Measurements from ENCODE around the gene TBCK.
"Not testable (repeated sequence)": the region's sequence is repeated elsewhere in the genome, so short reads cannot be mapped to it uniquely, and the experiment has no call there.

TBCK gene

DNA sequence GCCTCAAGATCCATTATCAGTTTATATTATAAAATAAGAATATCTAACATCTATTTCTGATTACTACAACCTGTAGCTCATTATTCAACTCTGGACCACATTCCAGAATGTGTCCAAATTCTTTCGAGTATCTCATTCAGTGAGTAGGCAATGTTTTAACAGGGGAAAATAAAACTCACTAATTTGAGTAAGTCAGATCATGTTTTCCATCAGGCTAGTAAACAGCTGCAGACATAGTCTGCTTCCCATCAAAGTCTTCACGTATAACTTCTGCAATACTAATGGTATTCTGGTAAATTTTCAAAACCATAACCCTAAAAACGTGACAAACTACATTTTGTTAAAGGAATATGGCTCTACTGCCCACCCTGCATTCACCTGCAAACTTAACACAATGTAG lies 31.8 kb downstream of the TBCK start:
- DNase-seq = no peak

GRCh38 chr4:106277140-106277675 lies 38.8 kb downstream of the TBCK start:
- no peak for DNase-seq

DNA sequence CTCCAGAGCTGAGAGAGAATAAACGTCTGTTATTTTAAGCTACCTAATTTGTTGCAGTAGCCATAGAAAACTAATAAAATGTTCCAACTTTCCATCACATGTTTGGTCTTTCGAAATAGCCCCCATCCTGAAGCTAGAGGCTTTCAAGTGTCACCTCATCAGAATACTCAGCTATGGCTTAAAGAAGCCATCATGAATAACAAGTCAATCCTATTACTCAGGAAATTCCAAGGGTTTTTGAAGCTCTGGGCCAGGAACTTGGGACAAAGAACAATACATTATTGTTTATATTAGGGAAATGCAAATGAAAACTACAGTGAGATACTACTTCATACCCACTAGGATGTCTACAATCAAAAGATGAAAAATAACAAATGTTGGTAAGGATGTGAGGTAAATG lies 42.2 kb downstream of the TBCK start:
- no peak for DNase-seq

DNA sequence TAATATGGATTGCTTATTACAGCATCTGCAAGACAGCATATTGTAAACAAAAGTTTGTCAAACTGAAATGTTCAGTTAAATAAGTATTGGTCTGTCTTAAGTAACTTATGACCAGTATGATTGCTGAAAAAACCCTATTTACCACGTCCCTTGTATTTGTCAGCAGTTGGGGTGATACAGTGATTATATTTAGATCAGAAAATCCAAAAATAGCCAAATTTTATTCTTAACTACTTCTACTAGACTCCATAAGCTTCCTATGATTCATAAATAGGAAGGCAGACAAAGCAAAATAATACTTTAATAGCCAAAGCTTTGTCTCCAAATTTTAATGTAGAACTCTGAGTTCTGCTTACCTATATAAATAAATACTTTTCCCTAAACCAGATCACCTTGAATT lies 45.3 kb downstream of the TBCK start:
- DNase-seq = no peak

DNA sequence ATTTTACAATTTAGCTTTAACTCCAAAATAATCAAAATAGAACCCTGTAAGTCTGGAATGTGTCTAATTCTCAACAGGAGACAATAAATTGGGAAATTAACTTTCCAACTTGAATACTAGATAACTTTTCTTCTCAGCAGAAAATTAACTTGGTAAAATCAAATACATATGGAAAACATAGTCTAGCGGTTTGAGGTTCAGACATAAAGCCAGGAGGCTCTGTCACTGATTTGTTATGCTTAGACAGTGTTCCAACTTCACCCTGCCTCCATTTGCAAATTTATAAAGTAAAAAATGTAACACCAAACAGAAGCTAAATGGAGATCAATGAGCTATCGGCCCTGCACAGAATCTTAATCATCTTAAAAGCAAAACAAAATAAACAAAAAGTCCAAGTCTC lies 46.3 kb downstream of the TBCK start:
- no peak for DNase-seq

GRCh38 chr4:106268786-106269185 lies 47.2 kb downstream of the TBCK start:
- no peak for DNase-seq

GRCh38 chr4:106266201-106266600 lies 49.8 kb downstream of the TBCK start:
- DNase-seq = no peak

- no peak for DNase-seq
Measured at GRCh38 chr4:106264331-106264728, 51.7 kb downstream of the TBCK start.

DNA sequence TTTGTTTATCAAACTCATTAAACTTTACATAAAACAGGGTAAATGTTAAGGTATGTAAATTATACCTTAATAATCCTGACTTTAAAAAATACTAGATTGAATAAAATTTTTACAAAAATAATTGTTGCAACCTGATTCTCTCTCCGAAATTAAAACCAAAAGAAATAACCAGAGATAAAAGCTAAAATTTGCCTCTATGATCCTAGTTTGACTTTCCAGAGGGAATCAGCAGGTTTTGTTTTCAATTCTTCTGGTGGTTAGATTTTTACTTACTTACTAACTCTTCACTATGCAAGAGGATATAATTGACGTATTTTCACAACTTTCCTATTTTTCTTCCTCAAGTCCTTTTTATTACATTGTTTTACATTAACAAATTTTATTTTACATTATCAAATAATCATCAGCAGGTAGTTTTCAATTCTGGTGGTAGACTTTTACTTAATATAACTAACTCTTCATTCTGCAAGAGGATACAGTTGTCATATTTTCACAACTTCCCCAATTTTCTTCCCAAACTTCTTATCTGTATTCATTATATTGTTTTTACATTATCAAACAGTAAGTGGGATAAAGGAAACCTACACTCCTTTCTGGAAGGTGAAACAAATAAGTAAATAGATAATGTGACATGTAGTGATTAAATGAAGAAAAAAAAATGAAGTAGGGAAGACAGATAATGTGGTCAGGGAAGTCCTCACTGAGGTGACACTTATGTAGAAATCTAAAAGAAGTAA lies 52.2 kb downstream of the TBCK start:
- DNase-seq = no peak

DNA sequence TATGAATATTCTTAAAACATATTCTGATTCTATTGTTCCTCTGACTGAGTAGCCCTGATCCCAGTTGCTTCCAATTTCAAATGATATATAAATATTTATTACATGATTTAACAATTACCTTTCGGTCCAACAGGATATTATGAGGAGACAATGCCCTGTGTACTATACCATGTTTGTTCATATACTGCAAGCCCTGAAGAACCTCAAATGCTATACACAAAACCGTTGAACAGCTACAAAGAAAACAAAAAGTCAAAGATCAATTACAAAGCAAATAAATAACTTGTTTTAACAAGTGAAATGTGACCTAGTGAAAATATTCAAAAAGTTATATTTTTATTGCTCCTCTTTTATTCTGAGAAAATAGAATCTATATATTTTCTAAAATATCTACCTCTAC lies 54.0 kb downstream of the TBCK start:
- no peak for DNase-seq

DNA sequence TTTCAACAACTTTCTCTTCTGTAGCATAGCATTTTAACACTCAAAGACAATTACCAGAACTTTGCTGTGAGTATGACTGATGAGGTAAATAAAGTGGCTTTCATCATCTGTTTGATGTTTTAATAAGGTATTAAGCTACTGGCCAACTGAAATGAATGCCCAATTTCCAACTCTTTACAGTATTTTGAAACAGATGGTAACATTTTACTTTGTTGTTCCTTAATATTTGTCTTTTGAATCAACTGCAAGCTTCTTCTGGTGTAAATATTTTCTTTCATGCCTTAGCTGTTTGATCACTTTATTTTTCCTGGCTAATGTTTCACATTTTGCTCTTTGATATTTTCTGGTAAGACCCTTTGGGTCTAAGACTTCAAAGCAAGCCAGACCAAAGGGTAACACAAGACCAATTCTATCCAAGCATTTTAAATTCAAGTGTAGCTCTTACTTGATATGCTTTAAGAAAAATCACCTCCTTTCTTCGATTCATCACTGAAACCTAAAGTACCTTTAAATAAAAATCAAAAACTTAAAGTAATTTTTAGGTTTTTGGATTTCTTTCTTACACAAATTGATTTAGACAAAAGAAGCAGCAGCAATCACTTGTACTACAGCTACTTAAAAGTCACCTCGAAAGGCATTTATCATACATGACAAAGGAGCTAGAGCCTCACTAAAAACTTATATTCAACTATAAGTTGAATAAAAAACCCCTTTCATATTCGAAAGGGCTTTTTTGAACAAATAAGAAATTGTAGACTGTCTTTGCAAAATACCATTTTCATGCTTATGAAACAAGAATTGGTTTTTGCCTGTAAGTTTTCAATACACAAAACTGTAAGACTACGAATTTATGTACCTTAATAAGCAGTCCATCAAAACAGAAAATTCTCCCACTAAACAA lies 57.6 kb downstream of the TBCK start:
- DNase-seq = no peak

GRCh38 chr4:106256190-106256589 lies 59.8 kb downstream of the TBCK start:
- DNase-seq = no peak

- DNase-seq = no peak
Measured at GRCh38 chr4:106255195-106255594, 60.8 kb downstream of the TBCK start.

GRCh38 chr4:106253364-106254129 lies 62.5 kb downstream of the TBCK start:
- no peak for DNase-seq

DNA sequence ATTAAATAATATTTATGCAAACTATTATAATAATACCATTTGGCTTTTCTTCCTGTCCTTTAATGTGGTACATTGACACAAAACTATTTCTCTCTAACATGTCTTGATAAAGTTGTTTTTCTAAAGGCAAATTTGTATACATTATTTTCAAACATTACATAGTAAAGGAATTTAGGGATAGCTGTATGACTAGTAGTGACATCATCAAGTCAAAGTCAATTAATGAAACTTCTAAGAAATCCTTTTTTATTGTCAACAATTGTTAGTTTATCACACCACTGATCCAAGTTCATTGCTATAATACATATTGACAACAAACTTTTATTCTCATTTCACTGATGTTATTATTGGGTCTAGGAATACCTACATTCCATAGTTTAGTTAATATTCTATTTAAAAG lies 68.4 kb downstream of the TBCK start:
- no peak for DNase-seq

DNA sequence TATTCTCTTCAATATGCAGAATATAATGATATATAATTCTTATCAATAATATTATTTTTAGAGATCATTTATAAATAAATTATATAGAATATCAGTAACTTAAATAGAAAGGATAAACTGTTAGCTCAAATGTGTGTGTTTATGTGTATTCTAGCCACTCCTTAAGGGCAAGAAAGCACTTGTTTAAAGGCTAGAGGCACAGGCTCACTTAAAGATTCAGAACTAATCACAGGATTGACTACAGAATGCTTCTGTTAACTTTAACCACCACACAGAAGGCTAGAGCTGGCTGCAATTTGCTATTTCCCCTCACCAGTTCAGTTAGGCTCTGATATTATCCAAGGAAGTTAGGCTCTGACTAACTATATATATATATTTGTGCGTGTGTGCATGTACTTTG lies 69.6 kb downstream of the TBCK start:
- no peak for DNase-seq

GRCh38 chr4:106245176-106245575 lies 70.8 kb downstream of the TBCK start:
- DNase-seq = no peak

GRCh38 chr4:106240699-106241098 lies 75.3 kb downstream of the TBCK start:
- no peak for DNase-seq

- no peak for DNase-seq
Measured at GRCh38 chr4:106238820-106239420, 77.1 kb downstream of the TBCK start.

GRCh38 chr4:106231931-106232330 lies 84.1 kb downstream of the TBCK start:
- DNase-seq = no peak

DNA sequence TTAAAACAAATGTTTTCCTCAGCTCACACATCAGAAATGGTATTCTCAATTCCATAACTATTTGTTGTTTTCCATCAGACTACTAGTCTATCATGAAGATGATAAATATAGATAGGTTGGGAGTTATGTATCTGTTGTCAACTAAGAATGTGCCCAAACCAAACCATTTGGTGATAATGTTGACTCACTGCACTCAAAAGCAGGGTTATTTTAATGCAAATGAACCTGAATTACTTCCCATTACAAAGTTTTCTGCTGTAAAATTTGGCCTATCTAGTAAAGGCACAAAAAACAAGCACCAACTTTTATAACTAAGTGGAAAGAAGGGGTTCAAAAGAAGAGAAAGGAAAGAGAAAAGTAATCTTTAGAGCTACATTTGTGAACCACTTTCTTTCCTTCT lies 93.5 kb downstream of the TBCK start:
- no peak for DNase-seq

- DNase-seq = not testable (repeated sequence)
Measured at GRCh38 chr4:106213291-106213690, 102.7 kb downstream of the TBCK start.

DNA sequence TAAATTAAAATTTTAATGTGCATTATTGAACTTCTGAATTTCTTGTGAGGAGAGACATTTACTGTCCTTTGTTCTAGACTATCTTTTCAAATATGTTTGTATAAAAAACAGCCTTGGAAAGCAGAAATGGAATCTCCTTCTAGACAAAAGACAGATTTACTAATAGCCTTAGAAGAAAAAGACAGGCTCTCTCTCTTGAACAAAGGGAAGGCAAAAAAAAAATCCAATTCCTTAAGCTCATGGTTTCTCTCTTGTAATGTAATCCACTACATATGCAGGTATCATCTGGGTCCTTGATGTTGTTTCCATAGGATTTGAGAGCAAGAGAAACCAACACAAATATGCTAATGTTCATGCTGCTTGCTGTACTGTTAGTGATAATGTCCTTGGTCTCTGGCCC lies 106.0 kb downstream of the TBCK start:
- no peak for DNase-seq
